ENCODE measurements around the gene FAM89B. TPM values are rescaled to one million over a fixed set of nuclear protein-coding genes. Genes with fewer than 3 reads are reported as not detected.

Gene FAM89B
- total and polyA plus RNA-seq, 2 donors (not counting 3 experiments of a cell fraction or from before 2014, with no cell fraction given) = 63.1 to 153 TPM

GRCh38 chr11:65613091-65613928 is 41.0 kb downstream of the FAM89B start:
- peak overlapping the region; percentile 69 for H3K9ac ChIP-seq (replicated peaks; ENCODE audit: extremely low read depth, insufficient read depth, low read length)
- peaks cover 55% of the 10 kb centered on the region for H3K4me1 ChIP-seq (ENCODE audit: control insufficient read depth, extremely low read depth, insufficient read depth, low read length)
- H3K27me3 ChIP-seq (ENCODE audit: control insufficient read depth in 2 of 2, insufficient read depth in 2 of 2, low read length in 2 of 2) = no peaks in the 10 kb centered on the region
- no peak overlapping the region for H2AFZ ChIP-seq (ENCODE audit: low read depth, low read length)
- POLR2A ChIA-PET = interaction anchor here (1.2 kb wide), 1 partner anchor 9 kb away, joined by 4 read pairs; no protein-coding TSS in a partner anchor
- DNase-seq (ENCODE audit: low read depth, low spot score) (peak; percentile 18), FAIRE-seq (no peak)
- H3K36me3 ChIP-seq (ENCODE audit: control insufficient read depth in 2 of 2, extremely low read depth in 1 of 2, insufficient read depth in 2 of 2, low read length in 2 of 2) = peaks cover 0 to 23% of the 10 kb centered on the region in 2 experiments
- H3K4me3 ChIP-seq (replicated peaks in 1 of 3; ENCODE audit: insufficient read depth in 1 of 3, low read depth in 1 of 3, low read length in 3 of 3) = peak overlapping the region; percentile 81 to 87 (median 81)
- no peaks in the 10 kb centered on the region for H4K20me1 ChIP-seq (replicated peaks; ENCODE audit: control insufficient read depth, extremely low read depth, insufficient read depth, low read length)
- no peaks in the 10 kb centered on the region for H3K9me3 ChIP-seq (replicated peaks; ENCODE audit: control insufficient read depth, insufficient read depth, low read length)
- dilution Hi-C loops (cut with MboI; ENCODE audit: extremely low pct_ligation_motif_present, low sequenced_read_pairs) = no loop called here
- H3K4me2 ChIP-seq (ENCODE audit: insufficient read depth, low read length) = peak overlapping the region; percentile 88
- peak overlapping the region; percentile 88 for H3K27ac ChIP-seq (ENCODE audit: insufficient read depth, low read depth, low read length)
- intact Hi-C loops (cut with micrococcal nuclease) = no loop called here
- CTCF ChIA-PET = interaction anchor here (1.1 to 6.2 kb wide), 4 partner anchors 18 to 43 kb away, joined by 3 to 54 read pairs (median 5); partner anchors contain the start of genes KCNK7, SIPA1 and ZNRD2
- no TSS peak for BruUV-seq (replicated peaks)
- H3K9me1 ChIP-seq (replicated peaks; ENCODE audit: control insufficient read depth, extremely low read depth, insufficient read depth, low read length) = no peaks in the 10 kb centered on the region
- TF ChIP-seq EZH2 (IDR thresholded peaks at IDR 0.05; ENCODE audit: borderline replicate concordance, low read depth, low read length, severe bottlenecking) (no peak), GATA2 (IDR thresholded peaks at IDR 0.05; ENCODE audit: insufficient read depth, insufficient read length, low read depth, low read length) (no peak), POLR2A (IDR thresholded peaks at IDR 0.05; ENCODE audit: low read depth, low read length) (no peak), JUN (IDR thresholded peaks at IDR 0.05; ENCODE audit: borderline replicate concordance, insufficient read depth, insufficient read length, low read depth) (no peak), POLR2AphosphoS5 (IDR thresholded peaks at IDR 0.05; ENCODE audit: insufficient read depth, low read depth, low read length) (no peak), FOS (IDR thresholded peaks at IDR 0.05; ENCODE audit: borderline replicate concordance, insufficient read depth, low read length) (no peak)
- peaks cover 74% of the 10 kb centered on the region for H3K79me2 ChIP-seq (ENCODE audit: control insufficient read depth, insufficient read depth, low read length)

Data from endothelial cell of umbilical vein (primary cell).